Measurements from ENCODE around the gene PRDX1.
"Not testable (repeated sequence)": the region's sequence is repeated elsewhere in the genome, so short reads cannot be mapped to it uniquely, and the experiment has no call there.

PRDX1 gene

DNA sequence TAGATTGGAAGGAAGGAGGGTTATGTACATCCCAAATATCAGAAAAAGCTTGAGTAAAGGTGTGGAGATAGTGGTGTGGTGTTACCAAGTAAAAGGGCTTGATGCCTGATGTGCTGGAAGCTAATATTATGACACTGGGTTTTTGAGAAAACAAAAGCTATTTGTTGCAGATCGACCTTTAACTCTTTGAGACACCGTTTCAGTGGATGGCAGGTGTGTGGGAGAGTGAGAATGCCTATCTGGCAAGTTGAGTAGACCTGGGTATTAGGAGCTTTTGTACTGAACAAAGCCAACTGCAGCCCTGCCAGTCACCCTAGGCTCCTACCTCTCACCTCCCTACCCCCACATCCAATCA is 20.2 kb downstream of the PRDX1 start:
- no peak for DNase-seq

DNA sequence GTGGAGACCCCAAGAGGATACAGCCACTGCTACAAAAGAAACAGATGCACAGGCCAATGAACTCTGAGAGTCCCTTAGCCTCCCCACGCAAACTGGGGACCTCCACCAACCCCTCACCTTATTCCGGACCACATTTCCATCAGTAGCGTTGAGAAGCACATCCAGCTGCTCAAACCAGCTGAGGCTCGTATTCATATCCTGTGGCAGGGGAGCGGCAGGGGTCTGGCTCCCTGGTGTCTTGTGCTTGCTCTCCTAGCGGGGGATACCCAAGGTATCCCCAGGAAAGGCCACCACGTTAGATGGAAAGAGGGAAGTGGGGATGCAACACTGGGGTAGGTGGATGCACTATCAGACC is 22.3 kb downstream of the PRDX1 start:
- DNase-seq: no peak

DNA sequence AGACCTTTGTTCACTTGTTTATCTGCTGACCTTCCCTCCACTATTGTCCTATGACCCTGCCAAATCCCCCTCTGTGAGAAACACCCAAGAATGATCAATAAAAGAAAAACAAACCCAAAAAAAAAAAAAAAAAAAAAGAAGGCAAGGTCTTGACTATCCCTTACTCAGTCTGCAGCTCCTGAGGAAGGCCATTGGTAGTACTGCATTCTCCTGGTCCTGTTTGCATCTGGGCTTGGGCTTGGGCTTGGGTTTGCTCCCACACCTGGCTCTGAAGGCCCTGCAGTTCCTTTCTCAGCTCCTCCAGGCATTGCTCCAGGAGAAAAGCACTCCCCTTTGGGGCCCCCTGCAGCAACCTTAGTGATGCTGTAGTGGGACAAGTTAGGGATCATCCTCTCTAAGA is 23.4 kb downstream of the PRDX1 start:
- DNase-seq: no peak

DNA sequence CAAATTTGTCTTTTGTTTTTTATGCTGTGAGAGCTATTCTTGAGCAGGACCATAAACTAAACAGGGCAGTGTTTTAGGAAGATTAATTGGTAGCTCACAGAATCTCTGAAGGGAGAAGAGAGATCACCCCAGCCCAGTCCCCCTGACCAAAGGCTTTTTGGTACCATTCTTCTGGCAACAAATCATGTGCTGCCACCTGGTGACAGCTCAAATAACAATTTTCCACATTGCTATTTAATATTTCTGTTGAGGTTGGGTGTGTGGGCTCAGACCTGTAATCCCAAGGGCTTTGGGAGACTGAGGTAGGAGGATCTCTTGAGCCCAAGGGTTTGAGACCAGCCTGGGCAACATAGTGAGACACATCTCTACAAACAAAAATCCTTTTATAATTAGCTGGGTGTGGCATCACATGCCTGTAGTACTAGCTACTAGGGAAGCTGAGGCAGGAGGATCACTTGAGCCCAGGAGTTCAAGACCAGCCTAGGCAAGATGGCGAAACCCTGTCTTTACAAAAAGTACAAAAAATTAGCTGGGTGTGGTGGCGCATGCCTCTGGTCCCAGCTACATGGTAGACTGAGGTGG is 28.5 kb downstream of the PRDX1 start:
- peak in 1 of 2 experiments; percentile 40 for DNase-seq

DNA sequence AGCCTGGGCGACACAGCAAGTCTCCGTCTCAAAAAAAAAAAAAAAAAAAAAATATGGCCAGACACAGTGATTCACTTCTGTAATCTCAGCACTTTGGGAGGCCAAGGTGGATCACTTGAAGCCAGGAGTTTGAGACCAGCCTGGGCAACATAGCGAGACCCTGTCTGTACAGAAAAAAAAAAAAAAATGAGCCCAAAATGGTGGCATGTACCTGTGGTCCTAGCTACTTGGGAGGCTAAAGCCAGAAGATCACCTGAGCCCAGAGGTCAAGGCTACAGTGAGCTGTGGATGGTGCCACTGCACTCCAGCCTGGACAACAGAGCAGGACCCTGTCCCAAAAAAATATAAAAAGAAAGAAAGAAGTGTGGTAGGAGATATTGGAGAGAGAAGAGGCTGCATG is 29.0 kb downstream of the PRDX1 start:
- DNase-seq: no peak

DNA sequence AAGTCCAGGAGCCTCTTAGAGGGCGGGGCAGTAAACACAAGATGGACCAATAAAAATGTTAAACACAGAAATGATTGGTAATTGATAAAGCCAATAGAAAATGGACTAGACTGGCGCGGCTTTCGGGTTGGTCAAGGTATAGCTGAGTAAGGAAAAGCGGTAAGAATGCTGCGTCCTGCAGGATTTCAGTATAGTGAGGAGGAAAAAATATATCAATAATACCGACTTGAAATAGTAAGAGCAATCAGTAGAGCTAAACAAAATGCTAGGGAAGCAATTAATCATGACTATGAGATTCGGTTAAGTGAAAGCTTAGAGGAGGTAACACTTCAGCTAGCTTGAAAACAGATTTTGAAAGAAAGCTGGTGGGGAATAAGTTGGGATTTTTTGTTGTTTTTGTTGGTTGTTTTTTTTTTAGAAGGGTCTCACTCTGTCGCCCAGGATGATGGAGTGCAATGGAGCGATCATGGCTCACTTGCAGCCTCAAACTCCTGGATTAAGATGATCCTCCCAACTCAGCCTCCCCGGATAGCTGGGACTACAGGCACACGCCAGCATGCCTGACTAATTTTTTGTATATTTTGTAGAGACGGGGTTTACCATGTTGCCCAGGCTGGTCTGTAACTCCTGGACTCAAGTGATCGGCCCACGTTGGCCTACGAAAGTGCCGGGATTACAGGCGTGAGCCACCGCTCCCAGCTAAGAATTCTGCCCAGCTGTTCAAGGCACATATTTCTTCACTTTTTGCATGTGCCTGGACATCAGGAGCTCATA is 30.0 kb downstream of the PRDX1 start:
- DNase-seq: no peak

DNA sequence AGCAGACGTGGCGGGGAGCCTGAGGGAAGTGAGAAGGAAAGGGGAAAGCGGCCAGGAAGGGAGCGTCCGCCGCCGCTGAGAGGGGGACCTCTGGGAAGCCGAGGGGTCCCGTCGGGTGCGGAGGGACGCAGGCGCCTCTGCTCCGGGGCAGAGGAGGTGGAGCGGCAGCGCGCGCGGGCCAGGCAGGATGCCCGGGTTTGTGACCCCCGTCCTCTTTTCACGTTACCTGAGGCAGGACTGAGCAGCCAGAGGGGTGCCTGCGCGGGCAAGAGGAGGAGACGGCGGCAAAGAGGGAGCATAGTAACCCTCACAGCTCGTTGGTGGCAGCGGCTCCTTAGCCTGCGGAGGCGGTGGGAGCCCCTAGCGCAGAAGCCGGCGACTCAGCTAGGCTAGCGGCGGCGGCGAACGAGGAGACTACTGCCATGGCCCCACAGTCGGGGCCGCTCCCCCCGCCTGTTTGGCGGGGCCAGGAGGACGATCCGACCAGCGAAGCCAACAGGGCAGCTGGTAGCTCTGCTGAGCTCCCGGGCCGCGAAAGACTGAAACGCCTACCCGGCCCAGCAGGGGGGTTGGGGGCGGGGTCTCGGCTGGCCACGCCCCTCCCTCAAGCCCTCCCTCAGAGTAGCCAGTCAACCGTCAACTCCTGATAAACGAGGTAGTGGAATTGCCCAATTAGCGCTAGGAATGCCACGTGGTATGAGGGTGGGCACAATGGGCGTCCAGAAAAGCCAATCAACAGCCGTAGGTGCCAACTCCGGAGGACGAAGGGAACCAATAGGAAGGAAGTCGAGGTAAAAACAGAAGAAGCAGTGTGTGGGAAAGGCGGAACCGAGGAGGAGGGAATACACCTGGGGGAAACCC is 30.8 kb downstream of the PRDX1 start, which contains the start of gene TESK2:
TESK2 (minus strand) TSS at position 538 of the 861 bp plus-strand sequence. CDS start 33,378 bp downstream, outside the sequence.
- peak; percentile 77 to 93 for DNase-seq

DNA sequence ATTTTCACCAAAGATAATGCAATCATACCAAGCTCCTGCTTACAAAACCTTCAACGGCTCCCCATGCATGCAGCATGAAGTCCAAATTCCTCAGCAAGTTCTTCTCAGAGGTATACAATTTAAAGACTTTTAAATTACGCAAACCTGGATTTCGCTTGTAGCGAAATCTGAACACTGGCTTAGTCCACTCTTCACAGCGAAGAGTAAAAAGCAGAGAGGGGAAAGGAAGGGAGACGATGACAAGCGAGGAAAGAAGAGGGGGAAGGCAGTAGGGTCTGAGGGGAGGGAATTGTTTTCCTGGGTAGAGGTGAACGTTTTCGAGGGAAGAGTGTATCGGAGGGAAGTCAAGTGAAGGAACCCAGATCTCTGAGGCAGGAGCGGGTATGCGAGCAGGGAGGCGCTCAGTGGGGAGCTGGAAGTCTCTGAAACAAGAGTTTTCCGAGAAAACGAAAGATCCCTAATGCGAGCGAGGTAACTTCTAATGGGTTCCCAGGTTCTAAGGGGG is 31.5 kb downstream of the PRDX1 start:
- DNase-seq: no peak

DNA sequence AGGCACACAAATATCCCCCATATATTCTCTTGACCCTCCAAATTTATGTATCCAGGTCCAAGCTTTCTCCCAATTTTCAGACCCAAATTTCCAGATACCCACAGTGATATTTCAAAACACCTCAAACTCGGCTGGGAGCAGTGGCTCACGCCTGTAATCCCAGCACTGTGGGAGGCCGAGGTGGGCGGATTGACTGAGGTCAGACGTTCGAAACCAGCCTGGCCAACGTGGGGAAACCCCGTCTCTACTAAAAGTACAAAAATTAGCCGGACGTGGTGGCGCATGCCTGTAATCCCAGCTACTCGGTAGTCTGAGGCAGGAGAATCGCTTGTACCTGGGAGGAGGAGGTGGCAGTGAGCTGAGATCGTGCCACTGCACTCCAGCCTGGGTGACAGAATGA is 32.3 kb downstream of the PRDX1 start:
- not testable (repeated sequence) for DNase-seq

DNA sequence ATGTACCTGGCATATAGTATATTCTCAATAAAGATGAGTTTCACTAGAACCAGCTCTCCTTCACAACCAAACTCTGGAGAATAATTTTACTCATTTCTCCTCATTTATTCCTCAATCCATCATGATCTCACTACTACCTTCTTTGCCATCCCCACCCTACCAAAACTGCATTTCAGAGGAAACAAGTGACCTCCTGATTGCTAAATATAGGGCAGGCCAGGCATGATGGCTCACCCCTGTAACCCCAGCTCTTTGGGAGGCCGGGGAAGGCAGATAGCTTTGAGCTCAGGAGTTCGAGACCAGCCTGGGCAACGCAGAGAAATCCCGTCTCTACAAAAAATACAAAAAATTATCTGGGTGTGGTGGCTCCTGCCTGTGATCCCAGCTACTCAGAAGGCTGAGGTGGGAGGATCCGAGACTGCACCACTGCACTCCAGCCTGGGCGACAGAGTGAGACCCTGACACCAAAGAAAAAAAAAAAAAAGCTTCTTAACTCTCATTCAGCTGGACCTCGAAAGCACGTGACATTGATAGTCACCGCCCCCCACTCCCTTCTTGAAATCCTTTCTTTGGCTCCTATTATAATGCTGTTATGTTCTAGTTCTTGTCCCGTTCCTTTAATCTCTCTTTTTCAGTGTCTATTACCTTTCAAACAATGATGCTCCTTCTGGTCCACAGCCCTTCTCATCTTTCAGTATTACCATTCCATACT is 32.9 kb downstream of the PRDX1 start:
- DNase-seq: peak in 1 of 2 experiments; percentile 9

DNA sequence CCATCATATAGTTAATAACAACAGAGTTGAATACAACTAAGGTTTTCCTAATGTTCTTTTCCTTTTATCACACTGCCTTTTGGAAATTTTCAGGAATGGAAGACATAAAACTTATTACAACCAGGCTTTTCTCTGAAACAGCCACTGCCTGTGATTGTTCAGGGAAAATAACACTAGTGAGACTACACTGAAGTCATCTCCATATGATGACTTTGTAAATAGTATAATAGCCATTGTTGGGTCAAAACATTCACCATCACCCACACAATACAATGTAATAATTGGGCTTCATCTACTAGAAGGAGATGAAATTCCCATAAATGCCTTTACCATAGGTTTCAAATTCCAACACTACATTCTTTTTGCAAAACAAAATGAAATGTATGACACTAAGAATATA is 35.7 kb downstream of the PRDX1 start:
- DNase-seq: no peak

DNA sequence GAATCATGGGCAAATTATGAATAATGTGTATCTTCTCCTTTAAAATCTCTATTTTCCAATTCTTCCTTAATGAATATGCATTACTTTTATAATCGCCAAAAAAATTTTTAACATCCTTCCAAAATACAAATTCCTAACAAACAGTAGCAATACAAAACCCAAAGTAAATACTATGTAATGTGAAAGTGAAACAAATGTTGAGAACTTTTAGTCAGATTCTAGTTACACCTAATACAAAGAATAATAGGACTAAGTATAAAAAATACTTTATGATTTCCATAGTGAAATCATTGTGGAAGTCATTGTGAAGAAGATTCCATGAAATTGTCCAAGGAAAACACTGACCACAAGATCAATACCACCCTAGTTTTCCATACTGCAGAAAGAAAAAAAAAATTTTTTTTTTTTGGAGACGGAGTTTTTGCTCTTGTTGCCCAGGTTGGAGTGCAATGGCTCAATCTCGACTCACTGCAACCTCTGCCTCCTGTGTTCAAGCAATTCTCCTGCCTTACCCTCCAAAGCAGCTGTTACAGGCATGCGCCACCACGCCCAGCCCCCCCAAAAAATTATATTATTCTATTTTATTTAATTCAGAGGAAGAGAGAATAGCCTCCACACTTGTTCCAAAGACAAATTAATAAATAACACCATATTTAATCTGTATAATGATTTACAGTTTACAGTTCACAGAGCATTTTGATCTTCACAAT is 42.5 kb downstream of the PRDX1 start:
- no peak for DNase-seq

DNA sequence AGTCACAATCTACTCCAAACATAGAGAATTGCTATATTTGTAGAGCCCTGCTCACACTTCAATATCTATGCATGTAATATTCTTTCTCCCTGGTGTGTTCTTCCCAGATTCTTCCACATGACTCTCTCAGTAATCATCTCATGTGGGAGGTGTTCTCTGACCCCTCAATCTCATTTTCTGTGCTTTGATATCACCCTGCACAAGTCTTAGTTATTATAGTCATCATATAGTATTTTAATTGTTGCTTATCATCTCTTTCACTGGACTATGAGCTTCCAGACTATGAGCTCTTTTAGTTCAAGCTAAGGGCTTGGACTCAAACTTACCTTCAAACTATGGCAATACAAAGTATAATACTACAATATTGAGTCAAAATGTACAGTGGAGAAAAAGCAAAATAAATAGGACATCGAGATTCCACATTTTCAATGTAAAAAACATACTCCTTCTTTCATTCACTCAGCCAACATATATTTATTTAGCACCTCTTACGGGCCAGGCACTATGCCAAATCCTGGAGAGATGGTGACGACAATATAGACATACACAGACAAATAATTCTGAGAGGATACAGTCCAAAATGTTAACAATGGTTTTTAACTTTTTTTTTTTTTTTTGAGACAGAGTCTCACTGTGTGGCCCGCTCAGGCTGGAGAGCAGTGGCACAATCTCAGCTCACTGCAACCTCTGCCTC is 43.4 kb downstream of the PRDX1 start:
- no peak for DNase-seq

DNA sequence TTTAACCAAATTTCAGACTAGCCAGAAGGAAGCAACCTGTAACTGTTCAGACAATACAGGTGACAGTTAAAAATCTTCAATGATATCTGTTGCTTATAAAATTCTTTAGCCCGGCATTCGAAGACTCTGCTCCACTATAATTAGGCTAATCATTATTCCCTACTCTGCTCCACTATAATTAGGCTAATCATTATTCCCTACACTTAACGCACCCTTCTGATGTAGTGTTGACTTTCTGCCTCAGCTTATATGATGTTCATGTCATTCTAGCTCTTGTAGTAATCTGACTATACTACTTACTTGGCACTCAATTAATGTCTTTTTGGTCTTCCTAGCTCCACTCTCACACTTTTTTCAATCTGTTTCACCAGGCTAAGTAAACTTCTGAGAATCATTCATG is 44.0 kb downstream of the PRDX1 start:
- no peak for DNase-seq

DNA sequence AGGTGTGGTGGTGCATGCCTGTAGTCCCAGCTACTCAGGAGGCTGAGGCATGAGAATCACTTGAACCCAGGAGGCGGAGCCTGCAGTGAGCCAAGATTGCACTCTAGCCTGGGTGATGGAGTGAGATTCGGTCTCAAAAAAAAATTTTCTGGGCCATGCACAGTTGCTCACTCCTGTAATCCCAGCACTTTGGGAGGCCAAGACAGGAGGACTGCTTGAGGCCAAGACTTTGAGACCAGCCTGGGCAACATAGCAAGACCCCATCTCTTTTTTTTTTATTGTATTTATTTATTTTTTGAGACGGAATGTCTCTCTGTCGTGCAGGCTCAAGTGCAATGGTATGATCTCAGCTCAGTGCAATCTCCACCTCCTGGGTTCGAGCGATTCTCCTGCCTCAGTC is 47.5 kb downstream of the PRDX1 start:
- not testable (repeated sequence) for DNase-seq

DNA sequence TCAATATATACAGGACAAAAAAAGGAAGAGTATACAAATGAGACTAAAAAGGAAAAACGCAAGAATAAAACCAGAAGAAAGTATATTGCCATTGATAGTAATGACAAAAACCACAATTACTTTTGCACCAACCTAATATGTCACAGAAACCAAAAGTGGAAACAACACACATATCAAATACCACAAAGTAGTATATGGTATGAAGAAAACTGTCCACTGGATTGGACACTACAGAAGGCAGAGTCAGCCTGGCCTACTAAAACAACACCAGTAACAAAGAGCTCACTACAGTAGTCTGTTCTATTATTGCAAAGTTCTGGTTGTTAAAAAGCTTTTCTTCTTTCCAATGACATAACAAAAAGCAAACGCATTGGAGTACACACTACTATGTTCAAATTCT is 48.4 kb downstream of the PRDX1 start:
- DNase-seq: no peak

DNA sequence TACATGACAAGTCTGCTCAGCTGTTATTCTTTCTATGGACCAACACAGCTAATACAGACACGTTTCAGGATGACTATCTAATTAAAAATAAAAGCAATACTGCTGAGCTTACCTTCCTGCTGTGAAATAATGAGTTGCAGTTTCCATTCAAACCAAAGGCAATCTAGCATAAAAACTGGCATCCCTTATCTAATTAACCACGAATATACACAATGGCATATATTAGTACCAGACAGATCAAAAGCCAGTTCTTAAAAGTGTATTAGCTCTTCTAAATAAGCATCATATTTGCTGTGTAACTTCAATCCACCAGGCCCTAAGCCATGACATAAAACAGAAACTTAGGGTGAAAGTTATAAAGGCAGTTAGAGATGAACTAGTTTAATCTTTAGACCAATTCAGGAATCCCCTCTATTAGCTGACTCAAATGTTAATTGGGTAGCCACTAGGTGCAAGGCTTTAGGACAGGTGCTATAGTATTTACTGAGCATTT is 51.3 kb downstream of the PRDX1 start:
- no peak for DNase-seq

DNA sequence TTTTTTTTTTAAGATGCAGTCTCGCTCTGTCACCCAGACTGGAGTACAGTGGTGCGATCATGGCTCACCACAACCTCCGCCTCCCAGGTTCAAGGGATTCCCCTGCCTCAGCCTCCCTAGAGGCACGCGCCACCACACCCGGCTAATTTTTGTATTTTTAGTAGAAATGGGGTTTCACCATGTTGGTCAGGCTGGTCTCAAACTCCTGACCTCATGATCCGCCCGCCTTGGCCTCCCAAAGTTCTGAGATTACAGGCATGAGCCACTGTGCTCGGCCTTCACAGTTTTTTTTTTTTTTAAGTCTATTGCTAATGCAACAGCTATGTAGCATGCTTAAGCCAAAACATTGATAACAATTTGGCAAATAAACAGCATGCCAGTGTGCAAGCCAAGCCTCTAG is 54.3 kb downstream of the PRDX1 start:
- DNase-seq: not testable (repeated sequence)

DNA sequence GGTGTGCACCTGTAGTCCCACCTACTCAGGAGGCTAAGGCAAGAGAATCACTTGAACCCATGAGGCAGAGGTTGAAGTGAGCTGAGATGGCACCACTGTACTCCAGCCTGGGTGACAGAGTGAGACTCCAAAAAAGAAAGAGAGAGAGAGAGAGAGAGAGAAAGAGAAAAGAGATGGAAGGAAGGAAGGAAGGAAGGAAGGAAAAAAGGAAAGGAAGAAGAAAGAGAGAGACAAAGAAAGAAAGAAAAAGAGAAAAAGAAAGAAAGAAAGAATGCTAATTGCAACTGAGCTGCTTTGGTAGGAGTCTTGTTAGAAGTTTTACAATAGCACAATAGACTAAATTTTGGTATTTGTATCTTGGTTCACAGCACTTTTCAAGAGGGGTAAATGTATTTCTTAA is 56.4 kb downstream of the PRDX1 start:
- no peak for DNase-seq
